Esophagus muscularis mucosa (tissue), 4 donors: Measurements from ENCODE around the gene MDC1.

Experiments
- EP300 ChIP-seq: sonication (generic); formaldehyde crosslinking; IDR thresholded peaks from one replicate; pipeline ENCODE4 v1.6.1; 2017; ENCODE audit warnings: antibody characterized with exemption
- POLR2A ChIP-seq: fragments of 450-650 bp; IDR thresholded peaks from one replicate; pipeline ENCODE4 v1.6.1; 2017; ENCODE audit warnings: antibody characterized with exemption, moderate library complexity, mild to moderate bottlenecking, low read depth
- POLR2AphosphoS5 ChIP-seq, 2 donors: sonication (generic); formaldehyde crosslinking; IDR thresholded peaks; one replicate each; pipeline ENCODE4 v1.6.1; 2017; ENCODE audit warnings: antibody characterized with exemption in 2 of 2
- TF ChIP-seq, protein P1 (sequence below), 3 experiments: fragments of 200-600 bp in 2 of 3; fragments of 450-650 bp in 1 of 3; sonication (generic) in 2 of 3; IDR thresholded peaks; one replicate each; pipeline ENCODE4 v1.5.1; 2017 to 2019; ENCODE audit warnings: antibody characterized with exemption in 3 of 3, mild to moderate bottlenecking in 2 of 3, moderate library complexity in 1 of 3

DNA sequence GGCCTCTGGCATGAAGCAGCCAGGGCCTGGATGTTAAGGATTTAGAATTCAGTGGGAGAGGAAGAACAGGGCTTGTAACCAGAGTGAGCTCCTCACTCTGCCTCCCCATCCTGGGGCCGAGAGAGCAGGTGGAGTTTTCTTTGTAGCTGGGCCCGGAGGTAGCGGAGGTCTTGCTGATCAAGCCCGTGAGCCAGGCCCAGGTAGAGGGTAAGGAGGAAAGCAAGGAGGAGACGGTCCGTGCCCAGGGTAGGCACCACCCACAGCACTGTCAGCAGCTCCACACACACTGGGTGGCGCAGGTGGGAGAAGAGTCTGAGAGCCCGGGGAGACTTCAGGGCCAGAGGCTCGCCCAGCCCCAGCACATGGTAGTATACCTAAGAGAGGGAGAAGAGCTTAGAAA lies 28.5 kb downstream of the MDC1 start:
- TF ChIP-seq, protein P1, sequence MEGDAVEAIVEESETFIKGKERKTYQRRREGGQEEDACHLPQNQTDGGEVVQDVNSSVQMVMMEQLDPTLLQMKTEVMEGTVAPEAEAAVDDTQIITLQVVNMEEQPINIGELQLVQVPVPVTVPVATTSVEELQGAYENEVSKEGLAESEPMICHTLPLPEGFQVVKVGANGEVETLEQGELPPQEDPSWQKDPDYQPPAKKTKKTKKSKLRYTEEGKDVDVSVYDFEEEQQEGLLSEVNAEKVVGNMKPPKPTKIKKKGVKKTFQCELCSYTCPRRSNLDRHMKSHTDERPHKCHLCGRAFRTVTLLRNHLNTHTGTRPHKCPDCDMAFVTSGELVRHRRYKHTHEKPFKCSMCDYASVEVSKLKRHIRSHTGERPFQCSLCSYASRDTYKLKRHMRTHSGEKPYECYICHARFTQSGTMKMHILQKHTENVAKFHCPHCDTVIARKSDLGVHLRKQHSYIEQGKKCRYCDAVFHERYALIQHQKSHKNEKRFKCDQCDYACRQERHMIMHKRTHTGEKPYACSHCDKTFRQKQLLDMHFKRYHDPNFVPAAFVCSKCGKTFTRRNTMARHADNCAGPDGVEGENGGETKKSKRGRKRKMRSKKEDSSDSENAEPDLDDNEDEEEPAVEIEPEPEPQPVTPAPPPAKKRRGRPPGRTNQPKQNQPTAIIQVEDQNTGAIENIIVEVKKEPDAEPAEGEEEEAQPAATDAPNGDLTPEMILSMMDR (IDR thresholded peaks at IDR 0.05) = no peak
- TF ChIP-seq POLR2AphosphoS5 (IDR thresholded peaks at IDR 0.05) (no peak), POLR2A (no peak), EP300 (no peak)
